Activated CD8-positive, alpha-beta memory T cell treated with anti-CD3 and anti-CD28 coated beads, Interleukin-2, amount 10 ng/mL, durations not matched to agents 7 days and 5 days (primary cell): ENCODE data around the gene TMEM141. TPM values are rescaled to one million over a fixed set of nuclear protein-coding genes. Genes with fewer than 3 reads are reported as not detected.
"Not testable (repeated sequence)": the region's sequence is repeated elsewhere in the genome, so short reads cannot be mapped to it uniquely, and the experiment has no call there.

Experiments used
- ATAC-seq: fragments of 150-1000 bp; cut with Tn5 transposase; one replicate; pipeline ENCODE4 v1.10.0; 2021; ENCODE audit warnings: moderate library complexity
- CTCF ChIA-PET: fragments of 350-600 bp; sonication (Branson Sonifier 250); formaldehyde crosslinking; loops from one replicate; lab custom pipeline; 2021; ENCODE audit warnings: antibody characterized with exemption; lab: Charles Lee
- DNase-seq: peaks from one replicate; pipeline ENCODE4 v3.0.0-alpha.2; 2020
- H3K27ac Mint-ChIP-seq: one replicate; pipeline ENCODE4 v1.8.0; 2021; ENCODE audit warnings: mild to moderate bottlenecking, mixed read lengths
- H3K27me3 Mint-ChIP-seq: one replicate; pipeline ENCODE4 v1.8.0; 2021; ENCODE audit warnings: mixed read lengths
- H3K36me3 Mint-ChIP-seq: one replicate; pipeline ENCODE4 v1.8.0; 2021; ENCODE audit warnings: mild to moderate bottlenecking, mixed read lengths
- H3K4me1 Mint-ChIP-seq: one replicate; pipeline ENCODE4 v1.8.0; 2021; ENCODE audit warnings: mixed read lengths
- H3K4me3 Mint-ChIP-seq: one replicate; pipeline ENCODE4 v1.8.0; 2021; ENCODE audit warnings: mild to moderate bottlenecking, moderate library complexity, mixed read lengths
- H3K9me3 Mint-ChIP-seq: one replicate; pipeline ENCODE4 v1.8.0; 2022; ENCODE audit warnings: low read depth, mixed read lengths
- total RNA-seq, 2 experiments: library from RNA; stranded (reverse); gene quantifications; one replicate each; pipeline ENCODE4 v1.2.3, GENCODE V29; 2021

Gene TMEM141
- total RNA-seq, 2 experiments from 2014 or later, result 31.7 to 32.8 TPM

DNA sequence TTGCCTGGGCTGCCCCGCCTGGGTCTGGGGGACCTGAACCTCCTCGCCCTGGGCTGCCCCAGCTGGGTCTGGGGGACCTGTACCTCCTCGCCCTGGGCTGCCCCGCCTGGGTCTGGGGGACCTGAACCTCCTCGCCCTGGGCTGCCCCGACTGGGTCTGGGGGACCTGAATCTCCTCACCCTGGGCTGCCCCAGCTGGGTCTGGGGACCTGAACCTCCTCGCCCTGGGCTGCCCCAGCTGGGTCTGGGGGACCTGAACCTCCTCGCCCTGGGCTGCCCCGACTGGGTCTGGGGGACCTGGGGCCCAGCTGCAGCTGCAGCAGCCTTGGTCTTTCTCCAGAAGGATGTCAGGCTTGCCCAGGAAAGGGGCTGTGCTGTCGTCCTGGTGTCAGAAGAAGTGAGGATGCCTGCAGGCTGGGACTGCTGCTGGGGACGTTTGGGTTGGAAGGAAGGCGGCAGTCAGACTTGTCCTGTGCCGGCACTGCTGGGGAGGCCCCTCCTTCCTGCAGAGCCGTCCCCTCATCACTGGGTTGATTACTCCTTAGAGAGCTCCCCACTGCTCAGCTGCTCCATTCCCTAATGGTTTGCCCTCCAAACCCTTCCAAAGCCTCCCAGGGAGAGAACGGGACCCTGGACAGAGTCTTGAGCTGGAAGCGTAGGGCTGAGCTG lies 42.4 kb downstream of the TMEM141 start:
- H3K4me1 Mint-ChIP-seq, H3K36me3 Mint-ChIP-seq, ATAC-seq, H3K9me3 Mint-ChIP-seq, H3K27ac Mint-ChIP-seq, DNase-seq, H3K4me3 Mint-ChIP-seq, H3K27me3 Mint-ChIP-seq: not testable (repeated sequence)
- CTCF ChIA-PET, result interaction anchor here (1.3 kb wide), 1 partner anchor 9 kb away, joined by 7 read pairs; the partner anchor contains the start of gene AJM1

DNA sequence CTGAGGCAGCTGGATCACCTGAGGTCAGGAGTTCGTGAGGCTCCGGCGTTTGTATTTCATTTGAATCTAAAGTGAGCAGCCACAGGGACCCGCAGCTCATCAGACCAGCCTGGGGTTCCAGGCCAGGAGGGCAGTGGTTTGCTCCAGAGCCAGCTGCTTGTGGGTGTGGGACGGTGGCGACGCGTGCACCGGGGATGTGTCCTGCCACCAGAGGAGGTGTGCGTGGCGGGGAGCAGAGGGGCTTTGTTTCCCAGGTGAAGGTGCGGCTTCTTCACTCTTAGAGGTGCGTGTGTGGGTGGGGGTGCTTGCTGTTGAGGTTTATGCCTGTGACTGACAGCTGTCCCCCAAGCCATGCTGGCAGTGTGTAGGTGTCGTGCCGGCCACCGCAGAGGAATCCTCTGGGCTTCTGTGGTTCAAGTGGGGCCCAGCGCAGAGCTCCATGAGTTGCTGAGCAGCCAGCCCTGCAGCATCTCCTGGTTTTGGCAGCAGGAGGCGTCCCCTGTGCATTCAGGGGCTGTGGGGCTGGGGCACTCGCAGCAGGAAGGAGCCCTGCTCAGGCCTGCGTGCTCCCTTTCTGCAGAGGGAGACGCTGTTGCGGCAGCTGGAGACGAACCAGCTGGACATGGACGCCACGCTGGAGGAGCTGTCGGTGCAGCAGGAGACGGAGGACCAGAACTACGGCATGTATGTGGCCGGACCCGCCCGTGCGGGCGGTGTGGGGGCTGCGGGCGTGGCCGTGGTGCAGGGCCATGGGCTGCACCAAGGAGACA lies 44.2 kb downstream of the TMEM141 start:
- CTCF ChIA-PET, result interaction anchor here (1.4 kb wide), 1 partner anchor 11 kb away, joined by 4 read pairs; no protein-coding TSS in a partner anchor
- ATAC-seq, result no peak
- no peaks in the 10 kb centered on the region for H3K4me1 Mint-ChIP-seq
- H3K27ac Mint-ChIP-seq, result no peak overlapping the region
- H3K9me3 Mint-ChIP-seq, result no peaks in the 10 kb centered on the region
- H3K4me3 Mint-ChIP-seq, result no peak overlapping the region
- no peak for DNase-seq
- H3K27me3 Mint-ChIP-seq, result no peaks in the 10 kb centered on the region
- H3K36me3 Mint-ChIP-seq, result peaks cover 2% of the 10 kb centered on the region

DNA sequence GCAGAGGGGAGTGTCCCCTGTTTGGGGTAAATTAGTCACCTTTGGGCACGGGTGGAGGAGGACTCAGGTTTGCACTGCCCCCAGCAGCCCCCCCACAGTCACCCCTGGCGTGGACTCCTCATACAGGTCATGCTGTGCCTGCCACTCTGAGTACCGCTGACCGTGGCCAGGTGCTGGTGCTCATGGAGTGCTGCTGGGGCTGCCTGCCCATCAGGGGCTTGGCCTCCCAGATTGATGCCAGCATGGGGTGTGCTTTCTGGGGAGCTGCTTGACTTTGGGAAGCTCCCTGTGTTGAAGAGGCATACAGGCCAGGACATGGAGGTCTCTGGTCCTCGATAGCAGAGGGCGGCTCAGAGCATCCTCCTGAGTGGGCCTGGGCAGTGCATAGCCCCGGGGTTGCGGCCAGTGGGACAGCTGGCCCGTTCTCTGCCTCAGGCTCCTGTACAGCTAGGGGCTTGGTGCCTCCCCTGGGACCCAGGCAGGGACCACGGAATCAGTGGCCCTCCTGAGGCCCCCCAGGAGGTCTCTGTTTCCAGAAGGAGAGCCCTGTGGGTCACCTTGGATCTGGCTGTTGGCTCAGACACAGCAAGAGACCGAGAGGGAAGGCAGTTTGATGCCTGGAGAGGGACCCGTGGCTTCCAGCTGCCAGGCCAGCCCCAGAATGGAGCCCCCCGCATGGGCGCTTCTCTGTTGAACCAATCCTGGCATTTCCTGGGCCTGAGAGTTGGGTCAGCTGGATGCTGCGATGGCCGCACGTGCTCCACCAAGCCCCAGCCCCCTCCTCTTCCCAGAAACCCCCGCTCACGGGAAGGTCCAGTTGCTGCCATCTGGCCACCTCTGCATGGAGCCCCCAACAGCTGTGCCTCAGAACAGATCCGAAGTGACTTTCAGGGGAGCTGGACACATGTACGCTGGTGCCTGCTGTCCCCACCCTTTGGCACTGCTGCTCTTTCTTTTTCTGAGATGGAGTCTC lies 45.1 kb downstream of the TMEM141 start:
- Mint-ChIP-seq H3K27me3 (no peaks in the 10 kb centered on the region), H3K9me3 (no peaks in the 10 kb centered on the region), H3K4me1 (no peaks in the 10 kb centered on the region), H3K36me3 (peaks cover 1% of the 10 kb centered on the region), H3K4me3 (no peak overlapping the region), H3K27ac (no peak overlapping the region)
- CTCF ChIA-PET, result interaction anchor here (0.7 kb wide), 1 partner anchor 44 kb away, joined by 3 read pairs; no protein-coding TSS in a partner anchor
- no peak for DNase-seq
- no peak for ATAC-seq

DNA sequence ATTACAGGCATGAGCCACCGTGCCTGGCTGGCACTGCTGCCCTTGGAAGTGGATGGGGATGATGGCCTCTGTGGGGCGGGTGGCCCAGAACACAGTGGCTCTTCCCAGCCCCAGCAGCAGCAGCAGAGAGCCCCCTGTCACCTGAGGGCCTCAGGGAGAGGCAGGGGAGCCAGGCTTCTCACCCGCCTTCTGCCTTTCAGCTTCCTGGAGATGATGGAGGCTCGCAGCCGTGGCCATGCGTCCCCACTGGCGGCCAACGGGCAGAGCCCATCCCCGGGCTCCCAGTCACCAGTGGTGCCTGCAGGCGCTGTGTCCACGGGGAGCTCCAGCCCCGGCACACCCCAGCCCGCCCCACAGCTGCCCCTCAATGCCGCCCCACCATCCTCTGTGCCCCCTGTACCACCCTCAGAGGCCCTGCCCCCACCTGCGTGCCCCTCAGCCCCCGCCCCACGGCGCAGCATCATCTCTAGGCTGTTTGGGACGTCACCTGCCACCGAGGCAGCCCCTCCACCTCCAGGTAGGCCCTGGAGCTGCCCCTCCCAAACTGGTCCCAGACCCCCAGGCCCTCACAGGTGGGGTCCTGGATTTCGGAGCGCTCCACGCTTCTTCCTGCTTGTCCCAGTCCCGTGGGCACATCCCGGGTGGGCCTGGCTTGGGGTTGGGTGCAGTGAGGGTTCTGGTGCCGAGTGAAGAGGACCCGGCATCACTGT lies 46.2 kb downstream of the TMEM141 start:
- no peaks in the 10 kb centered on the region for H3K9me3 Mint-ChIP-seq
- CTCF ChIA-PET, result no interaction called here
- ATAC-seq, result no peak
- peaks cover 4% of the 10 kb centered on the region for H3K4me1 Mint-ChIP-seq
- H3K27me3 Mint-ChIP-seq, result no peaks in the 10 kb centered on the region
- no peak overlapping the region for H3K4me3 Mint-ChIP-seq
- no peaks in the 10 kb centered on the region for H3K36me3 Mint-ChIP-seq
- no peak overlapping the region for H3K27ac Mint-ChIP-seq
- DNase-seq, result no peak

DNA sequence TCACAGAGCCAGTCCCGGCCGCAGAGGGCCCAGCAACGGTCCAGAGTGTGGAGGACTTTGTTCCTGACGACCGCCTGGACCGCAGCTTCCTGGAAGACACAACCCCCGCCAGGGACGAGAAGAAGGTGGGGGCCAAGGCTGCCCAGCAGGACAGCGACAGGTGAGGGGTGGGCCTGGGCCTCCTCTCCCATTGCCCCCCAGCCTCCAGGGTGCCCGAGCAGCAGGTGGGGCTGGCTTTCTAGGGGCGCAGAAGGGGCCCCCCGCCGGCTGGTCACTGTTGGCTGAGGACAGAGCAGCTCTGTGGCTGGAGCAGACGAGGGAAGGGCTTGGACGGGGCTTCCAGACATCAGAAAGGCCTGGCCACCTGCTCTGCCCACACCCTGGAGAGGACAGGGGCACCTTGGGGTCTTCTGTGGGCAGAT lies 46.7 kb downstream of the TMEM141 start:
- H3K4me1 Mint-ChIP-seq, CTCF ChIA-PET, DNase-seq, H3K27ac Mint-ChIP-seq, H3K4me3 Mint-ChIP-seq, ATAC-seq, H3K9me3 Mint-ChIP-seq, H3K36me3 Mint-ChIP-seq, H3K27me3 Mint-ChIP-seq: not testable (repeated sequence)

DNA sequence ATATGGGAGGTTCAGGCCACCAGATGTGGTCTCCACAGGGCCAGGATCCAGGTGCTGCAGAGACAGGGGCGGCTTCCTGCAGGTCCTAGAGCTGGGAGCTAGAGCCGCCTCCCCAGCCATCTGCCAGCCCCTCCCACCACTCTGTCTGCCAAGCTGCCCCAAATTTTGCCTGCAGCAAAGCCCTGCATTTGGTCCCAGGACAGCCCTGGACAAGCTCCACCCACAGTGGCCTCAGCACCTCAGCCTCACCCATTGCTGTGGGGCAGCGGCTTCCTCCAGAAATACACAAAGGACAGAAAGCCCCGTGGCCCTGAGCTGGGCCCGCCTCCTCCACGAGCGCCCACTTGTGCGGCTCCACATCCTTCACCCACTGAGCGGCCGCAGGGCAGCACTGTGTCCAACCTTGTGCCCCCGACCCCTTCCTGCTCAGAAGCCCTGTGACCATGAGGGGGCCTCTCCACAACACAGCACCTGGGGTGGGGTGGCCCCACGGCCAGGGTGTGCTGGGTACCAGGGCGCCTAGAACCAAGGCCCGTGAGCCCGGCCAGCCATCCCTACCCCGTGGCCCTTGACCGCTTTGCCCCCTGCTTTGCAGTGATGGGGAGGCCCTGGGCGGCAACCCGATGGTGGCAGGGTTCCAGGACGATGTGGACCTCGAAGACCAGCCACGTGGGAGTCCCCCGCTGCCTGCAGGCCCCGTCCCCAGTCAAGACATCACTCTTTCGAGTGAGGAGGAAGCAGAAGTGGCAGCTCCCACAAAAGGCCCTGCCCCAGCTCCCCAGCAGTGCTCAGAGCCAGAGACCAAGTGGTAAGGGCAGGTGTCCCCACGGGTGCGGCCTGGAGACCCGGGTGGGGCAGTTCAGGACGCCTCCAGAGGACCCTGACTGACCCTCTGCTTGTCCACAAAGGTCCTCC lies 47.4 kb downstream of the TMEM141 start:
- Mint-ChIP-seq H3K36me3 (no peaks in the 10 kb centered on the region), H3K27me3 (no peaks in the 10 kb centered on the region), H3K27ac (no peak overlapping the region), H3K4me3 (no peak overlapping the region), H3K9me3 (no peaks in the 10 kb centered on the region), H3K4me1 (peaks cover 7% of the 10 kb centered on the region)
- no peak for DNase-seq
- CTCF ChIA-PET, result no interaction called here
- ATAC-seq, result no peak

DNA sequence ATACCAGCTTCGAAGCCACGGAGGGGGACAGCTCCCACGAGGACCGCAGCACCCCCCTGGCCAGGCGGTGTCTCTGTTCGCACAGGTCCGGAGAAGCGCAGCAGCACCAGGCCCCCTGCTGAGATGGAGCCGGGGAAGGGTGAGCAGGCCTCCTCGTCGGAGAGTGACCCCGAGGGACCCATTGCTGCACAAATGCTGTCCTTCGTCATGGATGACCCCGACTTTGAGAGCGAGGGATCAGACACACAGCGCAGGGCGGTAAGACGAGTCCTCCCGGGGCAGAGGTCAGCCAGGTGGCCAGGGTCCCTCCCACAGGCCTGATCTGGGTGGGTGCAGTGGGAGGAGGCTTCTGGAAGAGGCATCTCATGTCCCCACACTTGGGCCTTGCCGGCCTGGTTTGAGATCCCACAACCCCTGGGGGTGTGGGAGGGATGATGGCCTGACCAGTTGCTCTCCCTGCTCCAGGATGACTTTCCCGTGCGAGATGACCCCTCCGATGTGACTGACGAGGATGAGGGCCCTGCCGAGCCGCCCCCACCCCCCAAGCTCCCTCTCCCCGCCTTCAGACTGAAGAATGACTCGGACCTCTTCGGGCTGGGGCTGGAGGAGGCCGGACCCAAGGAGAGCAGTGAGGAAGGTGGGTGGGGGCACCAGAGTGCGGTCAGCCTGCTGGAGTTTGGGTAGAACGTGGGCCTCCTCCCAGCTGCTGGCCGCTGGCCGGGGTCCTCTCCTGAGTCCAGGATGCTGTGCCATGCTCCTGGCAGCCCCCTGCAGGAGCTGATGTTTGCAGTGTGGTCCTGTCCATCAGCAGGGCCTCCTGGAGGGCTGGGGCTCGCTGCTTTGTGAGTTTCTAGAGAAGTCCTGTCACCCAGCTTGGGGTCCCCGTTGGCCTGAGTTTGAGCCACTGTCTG lies 48.3 kb downstream of the TMEM141 start:
- DNase-seq (no peak), ATAC-seq (no peak)
- CTCF ChIA-PET, result no interaction called here
- Mint-ChIP-seq H3K9me3 (no peaks in the 10 kb centered on the region), H3K36me3 (no peaks in the 10 kb centered on the region), H3K27me3 (no peaks in the 10 kb centered on the region), H3K4me3 (no peak overlapping the region), H3K27ac (no peak overlapping the region), H3K4me1 (peaks cover 9% of the 10 kb centered on the region)

DNA sequence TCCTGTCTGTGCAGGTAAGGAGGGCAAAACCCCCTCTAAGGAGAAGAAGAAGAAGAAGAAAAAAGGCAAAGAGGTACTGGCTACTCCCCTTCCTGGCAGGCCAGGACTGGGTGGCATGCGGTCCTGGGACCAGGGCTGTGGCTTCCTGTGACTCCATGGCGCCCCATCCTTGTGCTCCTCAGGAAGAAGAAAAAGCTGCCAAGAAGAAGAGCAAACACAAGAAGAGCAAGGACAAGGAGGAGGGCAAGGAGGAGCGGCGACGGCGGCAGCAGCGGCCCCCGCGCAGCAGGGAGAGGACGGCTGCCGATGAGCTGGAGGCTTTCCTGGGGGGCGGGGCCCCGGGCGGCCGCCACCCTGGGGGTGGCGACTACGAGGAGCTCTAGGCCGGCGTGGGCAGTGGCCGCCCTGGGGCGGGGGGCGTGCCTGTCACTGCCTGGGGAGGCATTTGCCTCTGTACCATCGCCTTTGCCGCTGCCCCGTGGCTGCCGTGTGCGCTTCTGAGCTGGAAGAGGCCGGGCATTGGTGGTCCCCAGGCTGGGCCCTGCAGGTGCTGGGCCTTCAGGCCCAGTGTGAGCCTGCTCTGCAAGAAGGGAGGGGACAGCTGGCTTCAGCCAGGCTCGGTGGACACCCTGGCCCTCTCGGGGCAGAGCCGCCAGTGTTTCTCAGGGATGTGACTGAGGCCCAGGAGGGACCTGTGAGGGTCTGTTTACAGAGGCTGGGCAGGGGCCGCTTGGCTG lies 49.2 kb downstream of the TMEM141 start:
- CTCF ChIA-PET, result interaction anchor here (1.1 kb wide), 1 partner anchor 85 kb away, joined by 3 read pairs; no protein-coding TSS in a partner anchor
- no peak for ATAC-seq
- H3K27me3 Mint-ChIP-seq, result peaks cover 3% of the 10 kb centered on the region
- no peak for DNase-seq
- peaks cover 9% of the 10 kb centered on the region for H3K4me1 Mint-ChIP-seq
- H3K4me3 Mint-ChIP-seq, result no peak overlapping the region
- H3K9me3 Mint-ChIP-seq, result no peaks in the 10 kb centered on the region
- no peak overlapping the region for H3K27ac Mint-ChIP-seq
- no peaks in the 10 kb centered on the region for H3K36me3 Mint-ChIP-seq

DNA sequence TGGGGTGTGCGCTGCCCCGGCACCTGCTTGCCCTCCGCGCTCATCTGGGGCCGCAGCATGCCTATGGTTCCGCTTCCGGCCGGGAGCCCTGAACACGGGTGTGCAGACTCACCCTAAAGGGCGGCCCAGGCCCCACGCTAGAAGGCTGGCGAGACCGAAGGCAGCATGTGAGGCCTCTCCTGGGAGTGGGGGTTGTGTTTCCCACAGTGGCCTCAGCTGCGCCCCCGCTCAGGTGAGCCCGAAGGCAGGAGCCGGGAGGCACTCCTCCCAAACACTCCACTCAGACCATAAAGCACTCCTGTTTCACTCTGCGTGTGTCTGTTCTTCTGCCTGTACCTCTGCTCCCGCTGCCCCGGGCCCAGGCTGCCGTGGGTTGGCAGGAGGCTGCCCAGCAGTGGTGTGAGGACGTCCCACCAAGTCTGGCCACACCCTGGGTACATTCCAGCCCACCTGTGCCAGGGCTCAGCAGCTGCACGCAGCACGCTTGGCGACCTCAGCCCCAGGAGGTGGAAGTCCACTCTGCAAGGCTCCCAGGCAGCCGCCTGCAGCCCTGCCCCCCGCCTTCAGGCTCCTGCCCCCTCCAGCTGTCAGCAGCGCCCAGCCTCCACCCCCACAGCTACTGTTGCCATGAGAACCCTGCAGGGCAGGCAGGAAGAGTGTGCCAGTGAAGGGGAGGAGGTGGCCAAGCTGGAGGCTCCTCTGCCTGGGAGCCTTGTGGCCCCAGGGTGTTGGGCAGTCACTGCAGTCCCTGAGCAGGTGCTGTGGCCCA lies 49.9 kb downstream of the TMEM141 start:
- ATAC-seq (no peak), DNase-seq (no peak)
- Mint-ChIP-seq H3K4me3 (no peak overlapping the region), H3K9me3 (no peaks in the 10 kb centered on the region), H3K36me3 (no peaks in the 10 kb centered on the region), H3K27me3 (peaks cover 5% of the 10 kb centered on the region), H3K27ac (no peak overlapping the region), H3K4me1 (peaks cover 9% of the 10 kb centered on the region)
- CTCF ChIA-PET, result interaction anchor here (1.1 to 2.9 kb wide), 7 partner anchors 25 to 255 kb away, joined by 3 to 23 read pairs (median 9); no protein-coding TSS in a partner anchor
